Activated CD4-positive, alpha-beta T cell treated with anti-CD3 and anti-CD28 coated beads, Interleukin-2, amount 50 U/mL, for 24 hours (primary cell): ENCODE data around the gene CRELD2.

Experiments
- DNase-seq, 2 donors: peaks; one replicate each; pipeline ENCODE4 v3.0.0-alpha.2; 2020; ENCODE audit warnings: low read depth in 1 of 2, low spot score in 1 of 2

CRELD2 gene

DNA sequence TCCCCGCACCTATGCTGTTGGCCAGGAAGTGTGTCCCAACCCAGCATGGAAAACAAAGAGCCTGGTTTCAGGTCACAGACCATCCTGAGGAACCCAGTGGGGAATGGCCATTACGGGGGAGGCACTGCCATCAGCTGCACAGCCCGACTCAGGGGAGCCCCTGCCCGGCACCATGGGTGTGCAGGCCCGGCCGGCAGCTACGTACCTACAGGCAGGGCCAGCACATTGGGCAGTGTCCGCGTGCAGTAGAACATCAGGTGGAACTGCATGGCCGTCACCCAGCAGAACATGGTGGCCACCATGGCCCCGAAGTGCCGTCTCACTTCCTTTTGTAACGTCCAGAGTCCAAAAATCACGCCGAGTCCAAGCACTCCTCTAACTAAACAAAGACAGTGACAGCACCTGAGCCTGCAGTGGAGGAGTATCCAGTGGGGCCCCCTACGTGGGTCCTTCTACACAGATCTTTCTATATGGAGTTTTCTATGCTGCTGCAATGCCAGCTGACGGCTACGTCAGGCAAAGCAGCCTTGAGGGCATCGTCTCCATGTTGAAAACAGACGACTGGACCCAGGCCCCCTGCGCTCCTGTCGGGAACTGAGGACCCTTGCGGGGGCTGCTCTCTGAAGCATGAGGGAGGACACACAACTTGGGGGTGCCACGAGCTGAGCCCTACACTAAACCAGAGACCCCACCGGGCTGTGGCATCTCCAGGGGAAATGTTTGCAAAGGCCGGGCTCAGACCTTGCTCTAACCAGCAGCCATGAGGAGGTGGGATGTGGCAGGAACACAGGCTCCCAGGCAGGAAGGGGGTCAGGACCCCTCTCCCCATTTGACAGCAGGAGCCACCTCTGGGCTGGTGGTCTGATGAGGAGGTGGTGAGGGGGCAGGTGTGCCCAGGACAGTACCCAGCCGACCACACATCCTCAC is 7.9 kb upstream of the CRELD2 start:
- no peak for DNase-seq

DNA sequence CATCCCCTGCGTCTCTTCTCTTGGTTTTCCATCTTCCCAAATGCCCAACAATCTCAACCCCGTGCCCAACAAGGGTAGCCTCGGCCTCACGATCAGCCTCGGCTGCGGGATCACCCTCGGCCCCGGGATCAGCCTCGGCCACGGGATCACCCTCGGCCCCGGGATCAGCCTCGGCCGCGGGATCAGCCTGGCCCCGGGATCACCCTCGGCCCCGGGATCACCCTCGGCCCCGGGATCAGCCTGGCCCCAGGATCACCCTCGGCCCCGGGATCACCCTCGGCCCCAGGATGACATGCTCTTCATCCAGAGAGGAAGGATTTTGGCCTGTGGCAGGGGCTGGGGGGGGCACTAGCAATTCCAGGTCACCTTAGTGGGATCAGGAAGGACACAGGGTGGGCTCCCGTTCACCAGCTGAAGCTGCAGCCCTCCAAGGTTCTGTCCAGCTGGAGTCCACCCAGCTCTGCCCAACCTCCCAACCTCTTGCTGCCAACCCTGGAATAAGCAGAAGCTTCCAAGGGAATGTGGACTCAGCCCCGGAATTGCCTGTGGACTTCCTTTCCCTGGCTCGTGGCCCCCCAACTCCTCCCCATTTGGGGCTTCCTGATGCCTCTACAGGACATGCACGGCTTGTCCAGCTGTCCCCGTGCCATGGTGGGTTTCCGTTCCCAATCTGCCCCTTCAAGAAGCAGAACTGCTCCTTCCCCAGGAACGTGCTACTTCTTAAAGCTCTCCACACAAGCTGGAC is 6.4 kb upstream of the CRELD2 start:
- no peak for DNase-seq

DNA sequence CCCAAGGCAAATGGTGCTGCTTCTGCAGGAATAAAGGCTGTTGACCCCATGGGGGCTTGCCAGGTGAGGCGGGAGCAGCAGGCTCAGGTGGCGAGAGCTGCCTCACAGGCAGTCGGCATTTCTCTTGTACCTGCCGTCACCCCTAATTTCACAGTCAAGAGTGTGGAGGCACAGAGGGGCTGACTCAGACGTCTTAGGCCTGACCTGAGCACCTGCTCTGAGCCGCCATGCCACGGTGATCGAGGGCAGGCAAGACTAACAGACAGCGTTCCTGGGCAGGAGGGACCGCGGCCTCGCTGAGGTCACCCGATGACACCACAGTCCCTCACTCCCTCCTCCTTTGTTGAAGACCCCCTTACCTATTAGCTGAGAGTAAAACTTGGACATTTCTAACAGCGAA is 5.4 kb upstream of the CRELD2 start:
- no peak for DNase-seq

DNA sequence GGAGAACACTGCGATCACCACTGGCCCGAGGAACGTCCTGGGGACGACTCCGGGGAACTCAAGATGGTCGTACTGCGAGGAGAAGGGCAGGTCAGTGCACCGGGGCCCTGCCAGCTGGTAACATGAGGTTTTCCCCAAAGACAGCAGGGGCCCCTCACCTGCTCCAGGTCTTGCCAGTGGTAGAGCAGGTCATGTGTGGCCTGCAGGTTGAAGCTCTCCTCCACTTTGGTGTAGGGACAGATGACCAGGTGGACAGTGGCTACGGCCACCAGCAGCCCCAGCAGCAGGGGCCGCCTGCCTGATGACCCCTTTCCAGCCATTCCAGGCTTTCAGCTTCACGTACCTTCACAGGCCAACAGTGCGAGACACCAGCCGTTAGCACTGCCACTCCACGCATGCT is 5.0 kb upstream of the CRELD2 start:
- DNase-seq = no peak

DNA sequence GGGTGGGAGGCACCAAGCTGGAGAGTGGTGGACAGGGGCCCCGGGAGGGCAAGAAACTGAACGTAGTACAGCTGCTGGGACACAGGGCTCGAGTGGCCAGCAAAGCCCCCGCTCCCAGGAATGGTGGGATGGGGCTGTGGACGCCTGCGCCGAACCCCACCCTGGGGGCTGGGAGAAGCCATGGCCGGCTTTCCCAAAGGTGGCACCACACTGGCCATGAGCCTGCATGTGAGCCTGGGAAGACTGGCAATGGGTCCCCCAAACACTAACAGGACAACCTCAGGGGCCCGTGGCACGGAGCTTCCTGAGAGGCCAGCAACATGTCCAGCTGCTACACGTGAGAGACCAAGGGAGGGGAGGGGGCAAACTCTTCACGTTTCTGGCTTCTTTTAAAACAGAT is 4.2 kb upstream of the CRELD2 start:
- DNase-seq = no peak

DNA sequence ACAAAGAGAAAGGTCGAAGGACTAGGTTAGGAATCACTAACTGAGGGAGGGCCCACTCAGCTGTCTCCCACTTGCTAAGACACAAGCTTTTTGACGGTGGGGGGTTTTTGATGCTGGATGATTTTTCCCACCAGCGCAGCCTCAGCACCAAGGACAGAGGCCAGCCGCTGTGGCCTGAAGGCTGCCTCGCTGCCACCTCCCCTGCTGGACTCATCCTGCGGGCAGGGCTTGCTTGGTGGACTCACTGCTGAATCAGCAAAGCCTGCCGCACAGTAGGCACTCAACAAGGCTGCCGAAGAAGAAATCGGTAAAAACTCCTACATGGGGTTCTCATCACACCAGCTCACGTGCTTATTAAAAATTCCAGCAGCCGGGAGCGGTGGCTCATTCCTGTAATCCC is 2.8 kb upstream of the CRELD2 start:
- DNase-seq = no peak

DNA sequence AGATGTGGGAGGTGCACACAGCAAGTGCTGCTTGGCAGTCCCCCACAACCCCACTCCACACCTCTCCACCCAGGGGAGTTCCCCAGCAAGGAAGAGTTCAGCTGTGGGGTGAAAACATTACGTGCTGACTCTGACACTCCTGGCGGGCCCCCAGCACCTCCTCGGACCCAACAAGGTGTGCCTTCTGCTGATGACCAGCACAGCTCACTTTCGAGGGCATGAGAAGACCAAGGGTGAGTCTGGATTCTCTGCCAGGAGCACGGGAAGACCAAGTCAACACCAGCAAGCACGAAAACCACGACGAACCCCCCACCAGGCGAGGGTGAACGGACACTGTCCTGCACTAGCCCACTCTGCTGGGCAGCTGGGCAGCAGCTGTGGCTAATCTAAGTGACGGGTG is 1.6 kb upstream of the CRELD2 start:
- DNase-seq = no peak

DNA sequence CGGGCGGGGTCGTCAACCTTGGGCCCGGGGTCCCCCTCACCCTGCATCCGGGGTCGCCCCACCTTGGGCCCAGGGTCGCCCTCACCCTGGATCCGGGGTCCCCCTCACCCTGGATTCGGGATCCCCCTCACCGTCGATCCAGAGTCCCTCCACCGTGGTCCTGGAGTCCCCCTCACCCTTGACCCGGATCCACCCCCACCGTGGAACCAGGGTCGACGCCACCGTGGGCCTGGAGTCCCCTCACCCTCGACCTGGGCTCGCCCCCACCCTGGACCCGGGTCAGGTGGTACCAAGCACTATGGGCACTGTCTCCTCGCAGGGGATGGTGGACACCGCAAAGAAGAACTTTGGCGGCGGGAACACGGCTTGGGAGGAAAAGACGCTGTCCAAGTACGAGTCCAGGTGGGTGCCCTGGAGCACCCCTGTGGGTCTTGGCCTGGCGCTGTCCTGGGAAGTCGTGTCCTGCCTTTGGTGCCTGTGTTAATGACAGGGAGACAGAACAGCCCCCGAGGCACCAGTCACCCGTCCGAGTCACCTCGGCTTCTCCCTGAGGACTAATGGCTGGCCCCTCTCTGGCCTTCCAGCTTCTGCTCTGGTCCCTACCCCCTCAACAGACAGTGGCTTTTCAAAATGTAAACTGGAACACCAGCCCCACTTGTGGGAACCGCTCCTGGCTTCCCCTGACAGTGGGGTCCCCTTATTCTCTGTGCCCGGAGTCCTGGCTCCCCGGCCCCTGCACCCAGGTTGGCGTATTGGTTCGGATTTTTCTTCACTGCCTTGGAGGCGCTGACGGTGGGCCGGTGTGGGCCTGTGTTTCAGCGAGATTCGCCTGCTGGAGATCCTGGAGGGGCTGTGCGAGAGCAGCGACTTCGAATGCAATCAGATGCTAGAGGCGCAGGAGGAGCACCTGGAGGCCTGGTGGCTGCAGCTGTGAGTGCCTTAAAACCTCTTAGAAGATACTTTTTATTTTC is 762 bp downstream of the CRELD2 start:
- no peak for DNase-seq

DNA sequence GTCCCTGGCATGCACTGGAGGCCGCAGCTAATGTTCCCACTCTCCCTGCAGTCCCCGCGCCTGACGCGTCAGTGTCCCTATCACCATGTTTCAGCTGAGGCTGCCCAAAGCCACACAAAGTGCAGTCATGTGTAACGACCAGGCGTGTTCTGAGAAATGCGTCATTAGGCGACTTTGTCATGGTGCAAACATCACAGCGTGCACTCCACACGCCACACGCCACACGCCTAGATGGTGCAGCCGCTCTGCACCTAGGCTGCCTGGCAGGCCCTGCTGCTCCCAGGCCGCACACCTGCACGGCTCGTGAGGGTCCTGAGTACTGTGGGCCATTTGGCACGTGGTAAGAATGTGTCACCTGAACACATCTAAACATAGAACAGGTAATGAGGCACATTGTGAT is 2.4 kb downstream of the CRELD2 start:
- no peak for DNase-seq

DNA sequence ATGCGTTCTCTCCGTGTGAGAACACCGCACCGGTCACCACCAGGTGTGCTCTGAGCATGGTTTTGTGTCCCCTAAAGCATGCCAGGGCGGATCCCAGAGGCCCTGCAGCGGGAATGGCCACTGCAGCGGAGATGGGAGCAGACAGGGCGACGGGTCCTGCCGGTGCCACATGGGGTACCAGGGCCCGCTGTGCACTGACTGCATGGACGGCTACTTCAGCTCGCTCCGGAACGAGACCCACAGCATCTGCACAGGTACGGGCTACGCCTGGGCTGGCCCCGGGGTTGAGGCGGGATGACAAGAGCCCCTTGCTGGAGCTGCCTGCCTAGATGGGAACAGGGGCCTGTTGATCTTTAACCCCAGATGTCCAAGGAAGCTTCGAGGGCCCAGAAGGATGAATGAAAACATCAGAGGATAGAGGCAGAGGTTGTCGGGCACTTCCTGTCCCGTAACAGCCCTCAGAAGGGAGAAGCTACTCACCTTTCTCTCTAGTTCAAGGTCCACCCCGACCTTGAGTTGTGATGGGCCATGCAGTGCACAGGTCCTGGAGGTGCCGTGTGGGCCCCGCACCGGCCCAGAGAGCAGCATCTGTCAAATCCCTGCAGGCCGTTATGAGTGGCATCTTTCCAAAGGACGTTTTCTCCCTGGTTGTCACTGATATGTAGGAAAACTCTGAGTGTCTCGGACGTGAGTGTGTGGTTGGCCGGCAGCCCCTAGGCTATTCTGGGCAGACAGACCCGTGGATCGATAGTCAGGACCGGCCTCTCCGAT is 3.3 kb downstream of the CRELD2 start:
- DNase-seq = no peak

DNA sequence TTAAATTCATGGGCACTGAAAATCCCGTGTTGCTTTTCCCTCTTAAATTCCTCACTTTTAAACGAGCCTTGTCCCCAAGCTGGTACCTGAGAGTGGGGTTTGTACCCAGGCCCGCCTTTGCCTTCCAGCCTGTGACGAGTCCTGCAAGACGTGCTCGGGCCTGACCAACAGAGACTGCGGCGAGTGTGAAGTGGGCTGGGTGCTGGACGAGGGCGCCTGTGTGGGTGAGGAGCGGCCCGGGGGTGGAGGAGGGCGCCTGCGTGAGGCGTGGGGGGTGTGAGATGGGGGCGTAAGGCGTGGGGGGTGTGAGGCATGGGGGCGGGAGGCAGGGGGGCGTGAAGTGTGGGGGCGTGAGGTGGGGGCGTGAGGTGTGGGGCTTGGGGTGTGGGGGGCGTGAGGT is 4.0 kb downstream of the CRELD2 start:
- no peak for DNase-seq

DNA sequence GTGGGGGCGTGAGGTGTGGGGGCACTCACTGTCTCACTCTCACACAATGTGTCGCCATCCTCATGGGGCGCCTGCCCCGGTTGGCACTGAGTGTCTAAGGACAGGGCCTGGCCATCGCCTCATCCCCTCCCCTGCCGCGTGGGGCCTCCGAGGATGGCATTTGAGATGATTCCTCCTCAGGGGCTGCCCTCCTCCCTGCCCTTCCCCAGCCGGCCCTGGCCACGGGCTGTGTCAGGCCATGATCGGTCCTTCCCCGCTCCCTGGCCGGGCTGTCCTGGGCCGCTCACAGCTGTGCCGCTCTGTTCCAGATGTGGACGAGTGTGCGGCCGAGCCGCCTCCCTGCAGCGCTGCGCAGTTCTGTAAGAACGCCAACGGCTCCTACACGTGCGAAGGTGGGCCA is 4.5 kb downstream of the CRELD2 start:
- no peak for DNase-seq

DNA sequence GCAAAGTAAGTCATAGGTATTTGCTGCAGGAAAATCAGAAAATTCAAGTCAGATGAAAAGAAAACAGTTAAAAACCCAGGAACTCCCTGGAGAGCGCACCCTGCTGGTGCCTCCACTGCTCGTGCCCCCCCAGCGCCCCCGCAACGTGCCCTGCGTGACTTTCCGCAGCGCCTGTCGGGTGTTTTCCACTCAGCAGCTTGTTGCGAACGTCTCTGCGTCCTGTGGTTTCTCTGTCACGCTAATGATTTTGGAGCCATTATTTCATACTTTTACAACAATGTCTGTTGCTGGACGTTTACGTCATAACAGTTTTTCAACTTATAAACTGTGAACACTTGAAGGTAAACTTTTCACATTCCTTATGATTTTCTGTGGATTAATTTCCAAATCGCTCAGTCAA is 5.0 kb downstream of the CRELD2 start:
- DNase-seq = no peak

DNA sequence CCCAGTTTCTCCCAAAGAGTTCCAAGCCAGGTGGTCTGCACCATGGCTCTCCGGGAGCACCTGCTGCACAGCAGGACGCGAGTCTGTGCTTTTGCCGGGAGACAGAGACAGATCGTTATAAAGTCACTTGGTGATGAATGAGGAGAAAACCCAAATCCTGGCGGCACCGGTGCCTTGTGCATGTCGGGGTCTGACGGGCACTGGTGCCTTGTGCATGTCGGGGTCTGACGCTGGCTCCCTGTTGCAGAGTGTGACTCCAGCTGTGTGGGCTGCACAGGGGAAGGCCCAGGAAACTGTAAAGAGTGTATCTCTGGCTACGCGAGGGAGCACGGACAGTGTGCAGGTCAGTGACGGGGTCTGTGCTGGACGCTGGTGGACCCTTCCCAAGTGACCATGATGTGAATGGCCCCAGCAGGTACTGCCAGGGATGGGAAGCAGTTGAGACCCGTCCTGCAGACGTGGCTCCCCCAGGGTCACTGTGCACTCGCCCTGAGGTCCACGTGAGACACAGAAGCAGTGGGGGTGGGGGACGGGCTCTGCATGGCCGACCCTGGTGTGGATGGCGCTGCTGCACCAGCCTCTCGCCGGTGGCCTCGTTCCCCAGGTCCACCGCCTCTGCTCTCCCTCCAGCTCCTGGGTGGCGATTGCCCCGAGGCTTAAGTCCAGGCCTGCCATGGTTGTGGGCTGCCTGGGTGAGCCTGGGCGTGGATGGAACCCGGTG is 5.8 kb downstream of the CRELD2 start:
- no peak for DNase-seq

DNA sequence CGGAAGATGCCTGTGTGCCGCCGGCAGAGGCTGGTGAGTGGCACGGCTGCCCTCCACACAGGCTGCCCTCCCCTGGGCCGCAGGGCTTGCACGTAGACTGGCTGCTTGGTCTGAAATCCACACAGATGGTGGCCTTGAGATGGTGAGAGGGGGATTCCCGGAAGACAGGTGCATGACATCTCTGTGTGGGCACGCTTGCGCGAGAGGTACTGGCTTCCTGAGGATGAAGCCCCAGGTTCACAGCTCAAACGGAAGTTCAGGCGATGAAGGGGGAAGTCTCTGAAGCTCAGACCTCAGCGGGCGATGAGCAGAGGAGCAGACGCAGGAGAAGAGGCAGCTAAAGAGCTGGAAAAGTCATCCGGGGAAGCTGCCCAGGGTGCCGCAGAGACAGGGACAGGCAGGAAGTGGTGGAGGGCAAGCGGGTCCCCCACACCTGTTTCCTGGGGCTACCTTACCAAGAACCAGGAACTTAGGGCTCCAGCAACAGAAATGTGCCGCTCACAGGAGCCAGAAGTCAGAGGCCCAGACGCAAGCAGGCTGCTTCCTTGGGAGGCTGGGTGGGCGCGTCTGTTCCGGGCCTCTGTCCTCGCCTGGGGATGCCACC is 7.2 kb downstream of the CRELD2 start:
- DNase-seq = peak in 1 of 2 donors; percentile 64

DNA sequence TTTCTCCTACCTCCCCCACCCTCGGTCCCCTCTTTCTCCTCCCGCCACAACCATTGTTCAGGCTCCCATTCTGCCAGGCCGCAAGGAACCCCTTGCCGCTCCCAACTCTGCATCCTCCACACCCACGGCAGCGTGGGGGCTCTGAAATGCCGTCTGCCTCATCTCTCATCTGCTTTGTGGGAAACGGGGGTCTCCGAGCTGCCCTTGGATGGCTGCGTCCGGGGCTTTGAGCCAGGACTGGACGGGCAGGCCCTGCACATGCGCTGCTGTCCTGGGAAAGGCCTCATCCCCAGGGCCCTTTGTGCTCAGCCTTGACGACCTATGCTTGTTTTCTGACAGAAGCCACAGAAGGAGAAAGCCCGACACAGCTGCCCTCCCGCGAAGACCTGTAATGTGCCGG is 8.5 kb downstream of the CRELD2 start:
- no peak for DNase-seq

DNA sequence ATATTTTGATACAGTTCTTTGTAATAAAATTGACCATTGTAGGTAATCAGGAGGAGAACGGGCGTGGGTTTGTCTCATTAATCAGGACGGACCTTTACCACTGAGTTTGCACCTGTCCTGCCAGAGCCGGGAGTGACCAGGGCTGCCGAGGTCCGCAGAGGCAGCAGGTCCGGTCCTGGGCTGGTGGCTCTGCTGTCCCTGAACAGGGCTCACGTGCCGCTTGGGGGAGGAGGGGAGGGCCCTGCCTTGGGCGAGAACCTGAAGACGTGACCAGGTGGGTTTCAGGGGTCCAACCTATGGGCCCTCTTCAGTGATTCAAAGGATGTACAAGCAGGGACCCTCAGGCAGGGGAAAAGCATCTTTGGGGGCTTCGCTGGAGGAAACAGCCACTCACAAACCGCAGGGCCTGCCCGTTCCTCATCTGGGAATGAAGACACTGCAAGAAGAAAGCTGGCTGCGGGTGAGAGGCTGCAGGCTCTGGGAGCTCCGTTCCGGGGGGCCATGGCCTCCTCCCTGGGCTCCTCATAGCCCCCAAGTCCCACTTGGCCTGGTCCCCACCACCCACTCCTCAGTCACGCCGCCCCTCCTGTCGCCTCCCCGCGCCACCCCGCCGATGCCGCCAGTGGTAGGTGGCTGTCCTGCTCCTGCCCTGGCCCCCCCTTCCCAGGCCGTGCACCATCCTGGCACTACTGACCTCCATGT is 9.2 kb downstream of the CRELD2 start:
- no peak for DNase-seq

DNA sequence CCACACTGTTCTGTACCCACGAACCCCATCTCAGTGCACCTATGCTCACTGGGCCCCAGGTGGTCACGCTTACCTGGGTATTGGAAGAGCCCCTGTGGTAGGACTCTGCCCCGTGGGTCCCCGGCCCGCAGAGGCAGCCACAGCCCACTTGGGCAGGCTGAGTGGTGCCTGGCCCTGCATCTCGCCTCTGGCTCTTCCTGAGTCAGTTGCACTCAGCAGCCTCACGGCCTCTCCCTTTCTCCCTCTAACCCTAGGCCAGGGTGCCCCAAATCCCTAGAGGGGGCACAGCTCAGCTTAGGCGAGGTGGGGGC is 9.7 kb downstream of the CRELD2 start:
- no peak for DNase-seq

DNA sequence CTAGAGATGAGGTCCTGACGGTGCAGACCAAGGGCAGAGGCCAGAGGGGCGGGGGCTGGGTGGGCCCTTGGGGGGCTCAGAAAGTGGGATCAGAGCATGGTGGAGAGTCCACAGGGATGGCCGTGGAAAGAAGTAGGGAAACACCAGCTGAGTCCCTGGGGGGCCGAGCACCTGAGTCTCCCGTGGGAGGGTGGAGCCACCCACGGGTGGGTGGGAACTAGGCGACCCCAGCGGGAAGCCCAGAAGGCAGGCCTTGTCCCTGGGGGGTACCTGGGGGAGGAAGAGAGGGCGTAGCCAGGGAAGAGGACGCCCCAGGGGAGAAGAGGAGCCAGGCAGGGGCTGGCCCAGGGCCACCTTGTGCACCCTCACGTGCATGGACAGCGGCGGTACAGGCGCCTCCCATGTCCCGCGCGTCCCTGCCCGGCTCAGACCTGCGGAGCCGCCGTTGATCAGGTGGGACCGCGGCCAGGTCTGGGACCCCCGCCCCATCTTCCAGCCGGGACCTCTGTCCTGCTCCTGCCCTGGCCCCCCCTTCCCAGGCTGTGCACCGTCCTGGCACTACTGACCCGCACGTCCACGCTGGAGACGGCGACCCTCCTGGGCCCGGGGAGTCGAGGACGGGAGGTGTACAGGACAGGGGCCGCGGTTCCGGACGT is 10.2 kb downstream of the CRELD2 start:
- no peak for DNase-seq
